ENCODE measurements around the gene SSH2. TPM values are rescaled to one million over a fixed set of nuclear protein-coding genes. Genes with fewer than 3 reads are reported as not detected.

Gene SSH2
- total RNA-seq, 1 experiment from 2014 or later, result 14.6 TPM

DNA sequence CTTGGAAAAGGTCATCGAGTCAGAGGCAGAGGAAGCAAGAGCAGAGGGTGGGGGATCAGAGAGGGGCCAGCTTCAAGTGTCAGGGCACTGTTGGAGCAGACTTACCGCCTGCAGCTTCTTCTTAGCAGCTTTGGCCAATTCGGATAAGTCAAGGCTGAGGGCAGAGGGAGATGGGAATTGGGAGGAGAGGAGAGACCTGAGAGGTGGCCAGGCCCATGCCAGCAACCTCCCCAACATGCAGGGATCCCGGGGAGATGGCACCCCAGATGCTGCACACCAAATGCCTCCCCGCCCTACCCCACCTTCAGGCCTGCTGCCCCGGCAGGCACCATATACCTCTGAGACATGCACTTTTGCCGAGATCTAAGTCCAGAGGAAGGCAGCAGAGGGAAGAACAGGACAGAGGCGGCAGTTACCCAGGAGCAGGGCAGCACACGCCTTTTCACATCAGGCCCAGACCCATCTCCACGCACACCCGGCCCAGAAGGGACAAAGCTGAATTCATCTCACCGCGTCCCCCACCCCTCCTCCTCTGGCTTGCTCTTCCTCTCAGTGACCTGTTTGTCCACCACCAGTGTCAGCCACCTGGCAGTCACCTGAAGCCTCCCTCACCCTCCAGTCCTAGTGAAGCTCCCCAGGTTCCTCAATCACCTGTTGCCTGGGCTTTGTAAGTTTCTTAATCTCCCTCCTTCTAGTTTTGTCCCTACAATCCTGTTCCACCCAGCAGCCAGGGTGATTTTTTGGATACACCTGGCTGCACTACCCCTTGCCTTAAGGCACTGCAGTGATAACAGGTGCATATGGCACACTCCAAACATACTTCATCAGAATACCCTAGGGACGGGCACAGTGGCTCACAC, 351.2 kb downstream of the SSH2 start:
- WGBS (ENCODE audit: extremely low coverage, insufficient read length, low lambda C conversion rate), result no CpG with 5 or more reads among the region's 14 CpGs
- Histone ChIP-seq H3K9ac (ENCODE audit: extremely low read depth, insufficient read length, low read length) (no peak overlapping the region), H3K4me1 (ENCODE audit: insufficient read depth, low read length) (no peaks in the 10 kb centered on the region), H3K79me1 (ENCODE audit: insufficient read depth, low read depth, low read length, poor library complexity, severe bottlenecking) (no peaks in the 10 kb centered on the region), H3K27ac (ENCODE audit: insufficient read length, low read depth, low read length) (no peak overlapping the region), H2AFZ (ENCODE audit: low read length) (no peak overlapping the region), H2BK15ac (ENCODE audit: low read depth, low read length) (no peak overlapping the region), H2BK12ac (ENCODE audit: insufficient read length, low read depth, low read length) (no peak overlapping the region), H3K14ac (ENCODE audit: insufficient read depth, low read length) (no peak overlapping the region; the same call in 1 of the 2 replicates), H3K18ac (ENCODE audit: insufficient read length, low read depth, low read length) (no peak overlapping the region), H3K23ac (ENCODE audit: insufficient read length, low read depth, low read length) (no peak overlapping the region), H4K8ac (replicated peaks; ENCODE audit: insufficient read length, low read depth, low read length) (no peak overlapping the region), H4K91ac (ENCODE audit: insufficient read length, low read depth, low read length) (no peak overlapping the region), H4K5ac (ENCODE audit: insufficient read length, low read depth, low read length) (no peak overlapping the region), H2BK120ac (ENCODE audit: low read depth, low read length, poor library complexity, severe bottlenecking) (no peak overlapping the region), H3K9me3 (ENCODE audit: control insufficient read depth, low read depth, low read length) (no peaks in the 10 kb centered on the region), H2AK5ac (ENCODE audit: insufficient read length, low read length) (no peak overlapping the region), H2BK20ac (ENCODE audit: low read depth, low read length, poor library complexity, severe bottlenecking) (no peak overlapping the region), H3K27me3 (ENCODE audit: insufficient read depth, low read length) (no peaks in the 10 kb centered on the region), H3K79me2 (ENCODE audit: insufficient read depth, low read length) (no peaks in the 10 kb centered on the region), H3K56ac (ENCODE audit: insufficient read length, low read depth, low read length) (no peak overlapping the region), H3K4me2 (ENCODE audit: insufficient read depth, insufficient read length, low read length) (no peak overlapping the region), H3K4ac (ENCODE audit: low read depth, low read length) (no peak overlapping the region), H3K23me2 (ENCODE audit: insufficient read length, low read depth, low read length, poor library complexity, severe bottlenecking) (no peaks in the 10 kb centered on the region), H4K20me1 (ENCODE audit: control insufficient read depth, insufficient read depth, insufficient read length) (peaks cover 2% of the 10 kb centered on the region), H2BK5ac (ENCODE audit: insufficient read length, low read length) (no peak overlapping the region), H3T11ph (ENCODE audit: low read length) (no peak overlapping the region)
- H3K4me1 Mint-ChIP-seq, result peaks cover 2 to 6% of the 10 kb centered on the region in 2 experiments
- peaks cover 27 to 77% (median 61%) of the 10 kb centered on the region in 3 experiments for H3K36me3 Mint-ChIP-seq (ENCODE audit: insufficient read depth in 1 of 3, low read depth in 3 of 3)
- no peak for DNase-seq
- H3K4me3 Mint-ChIP-seq, result no peak overlapping the region
- peak overlapping the region; percentile 33 to 77 (median 64); a peak in 3 of 7 replicates for H3K27ac Mint-ChIP-seq
- TF ChIP-seq, protein P1, sequence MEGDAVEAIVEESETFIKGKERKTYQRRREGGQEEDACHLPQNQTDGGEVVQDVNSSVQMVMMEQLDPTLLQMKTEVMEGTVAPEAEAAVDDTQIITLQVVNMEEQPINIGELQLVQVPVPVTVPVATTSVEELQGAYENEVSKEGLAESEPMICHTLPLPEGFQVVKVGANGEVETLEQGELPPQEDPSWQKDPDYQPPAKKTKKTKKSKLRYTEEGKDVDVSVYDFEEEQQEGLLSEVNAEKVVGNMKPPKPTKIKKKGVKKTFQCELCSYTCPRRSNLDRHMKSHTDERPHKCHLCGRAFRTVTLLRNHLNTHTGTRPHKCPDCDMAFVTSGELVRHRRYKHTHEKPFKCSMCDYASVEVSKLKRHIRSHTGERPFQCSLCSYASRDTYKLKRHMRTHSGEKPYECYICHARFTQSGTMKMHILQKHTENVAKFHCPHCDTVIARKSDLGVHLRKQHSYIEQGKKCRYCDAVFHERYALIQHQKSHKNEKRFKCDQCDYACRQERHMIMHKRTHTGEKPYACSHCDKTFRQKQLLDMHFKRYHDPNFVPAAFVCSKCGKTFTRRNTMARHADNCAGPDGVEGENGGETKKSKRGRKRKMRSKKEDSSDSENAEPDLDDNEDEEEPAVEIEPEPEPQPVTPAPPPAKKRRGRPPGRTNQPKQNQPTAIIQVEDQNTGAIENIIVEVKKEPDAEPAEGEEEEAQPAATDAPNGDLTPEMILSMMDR (conservative IDR thresholded peaks at IDR 0.05), result no peak
- no peaks in the 10 kb centered on the region for H3K27me3 Mint-ChIP-seq (ENCODE audit: low read depth)
- no peaks in the 10 kb centered on the region for H3K9me3 Mint-ChIP-seq

Data from H9 (cell line).